Panc1 (cell line): ENCODE measurements around the gene SIGLEC1.

Experiments used
- POLR2AphosphoS5 ChIP-seq: IDR thresholded peaks from 2 replicates; pipeline ENCODE4 v1.6.1; 2012; ENCODE audit warnings: mild to moderate bottlenecking, low read depth, low read length, moderate library complexity
- TF ChIP-seq, protein P1 (sequence below): fragments of 450-650 bp; IDR thresholded peaks from 2 replicates; pipeline ENCODE4 v1.5.1; 2017; ENCODE audit warnings: mild to moderate bottlenecking

GRCh38 chr20:3698591-3699001, 13.8 kb downstream of the SIGLEC1 start:
- TF ChIP-seq, protein P1, sequence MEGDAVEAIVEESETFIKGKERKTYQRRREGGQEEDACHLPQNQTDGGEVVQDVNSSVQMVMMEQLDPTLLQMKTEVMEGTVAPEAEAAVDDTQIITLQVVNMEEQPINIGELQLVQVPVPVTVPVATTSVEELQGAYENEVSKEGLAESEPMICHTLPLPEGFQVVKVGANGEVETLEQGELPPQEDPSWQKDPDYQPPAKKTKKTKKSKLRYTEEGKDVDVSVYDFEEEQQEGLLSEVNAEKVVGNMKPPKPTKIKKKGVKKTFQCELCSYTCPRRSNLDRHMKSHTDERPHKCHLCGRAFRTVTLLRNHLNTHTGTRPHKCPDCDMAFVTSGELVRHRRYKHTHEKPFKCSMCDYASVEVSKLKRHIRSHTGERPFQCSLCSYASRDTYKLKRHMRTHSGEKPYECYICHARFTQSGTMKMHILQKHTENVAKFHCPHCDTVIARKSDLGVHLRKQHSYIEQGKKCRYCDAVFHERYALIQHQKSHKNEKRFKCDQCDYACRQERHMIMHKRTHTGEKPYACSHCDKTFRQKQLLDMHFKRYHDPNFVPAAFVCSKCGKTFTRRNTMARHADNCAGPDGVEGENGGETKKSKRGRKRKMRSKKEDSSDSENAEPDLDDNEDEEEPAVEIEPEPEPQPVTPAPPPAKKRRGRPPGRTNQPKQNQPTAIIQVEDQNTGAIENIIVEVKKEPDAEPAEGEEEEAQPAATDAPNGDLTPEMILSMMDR = no peak
- no peak for TF ChIP-seq POLR2AphosphoS5
